ENCODE results near the gene TNNT2.

The TNNT2 gene

DNA sequence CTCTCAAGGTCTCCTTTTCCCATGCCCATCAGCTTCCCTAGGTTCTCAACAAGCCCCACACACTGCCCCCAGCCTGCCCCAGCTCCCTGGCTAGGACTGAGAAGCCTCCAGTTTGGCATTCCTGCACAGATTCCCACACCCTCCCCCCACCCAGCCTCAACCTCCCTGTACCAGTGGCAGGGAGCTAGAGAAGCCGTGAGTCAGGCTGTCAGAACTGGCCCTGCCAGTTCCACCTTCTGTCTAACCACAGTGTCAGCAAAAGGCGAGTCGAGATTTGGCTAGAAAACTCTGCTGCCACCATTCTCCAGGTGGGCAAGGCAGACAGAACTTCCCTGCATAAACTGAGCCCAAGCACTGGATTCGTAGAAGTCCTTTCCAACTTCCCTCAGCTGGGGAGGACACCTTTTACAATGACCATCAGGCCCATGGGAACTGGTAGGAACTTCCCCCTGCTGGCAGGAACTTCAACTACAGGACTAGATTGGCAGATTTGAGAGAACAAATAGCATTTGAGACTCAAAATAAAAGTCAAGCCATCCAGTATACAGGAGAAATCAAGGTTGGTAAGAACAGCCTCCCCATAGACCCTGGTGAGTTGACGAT is 31.0 kb downstream of the TNNT2 start:
- TF ChIP-seq, protein P1, sequence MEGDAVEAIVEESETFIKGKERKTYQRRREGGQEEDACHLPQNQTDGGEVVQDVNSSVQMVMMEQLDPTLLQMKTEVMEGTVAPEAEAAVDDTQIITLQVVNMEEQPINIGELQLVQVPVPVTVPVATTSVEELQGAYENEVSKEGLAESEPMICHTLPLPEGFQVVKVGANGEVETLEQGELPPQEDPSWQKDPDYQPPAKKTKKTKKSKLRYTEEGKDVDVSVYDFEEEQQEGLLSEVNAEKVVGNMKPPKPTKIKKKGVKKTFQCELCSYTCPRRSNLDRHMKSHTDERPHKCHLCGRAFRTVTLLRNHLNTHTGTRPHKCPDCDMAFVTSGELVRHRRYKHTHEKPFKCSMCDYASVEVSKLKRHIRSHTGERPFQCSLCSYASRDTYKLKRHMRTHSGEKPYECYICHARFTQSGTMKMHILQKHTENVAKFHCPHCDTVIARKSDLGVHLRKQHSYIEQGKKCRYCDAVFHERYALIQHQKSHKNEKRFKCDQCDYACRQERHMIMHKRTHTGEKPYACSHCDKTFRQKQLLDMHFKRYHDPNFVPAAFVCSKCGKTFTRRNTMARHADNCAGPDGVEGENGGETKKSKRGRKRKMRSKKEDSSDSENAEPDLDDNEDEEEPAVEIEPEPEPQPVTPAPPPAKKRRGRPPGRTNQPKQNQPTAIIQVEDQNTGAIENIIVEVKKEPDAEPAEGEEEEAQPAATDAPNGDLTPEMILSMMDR (IDR thresholded peaks at IDR 0.05): no peak
- no peak overlapping the region for H3K27ac ChIP-seq
- DNase-seq (ENCODE audit: low spot score): no peak
- H3K4me3 ChIP-seq: no peak overlapping the region

DNA sequence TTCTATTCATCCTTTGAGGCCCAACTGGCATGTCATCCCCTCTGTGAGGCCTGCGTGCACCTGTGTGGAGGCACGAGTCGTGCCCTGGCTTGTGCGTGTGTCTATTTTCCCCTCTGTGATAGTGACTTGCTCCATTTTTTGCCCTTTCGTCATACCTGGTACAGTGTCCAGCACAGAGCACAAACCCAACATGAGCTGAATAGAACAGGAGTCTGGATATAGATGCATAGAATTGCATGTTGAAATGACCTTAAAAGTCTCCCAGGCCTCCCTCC is 32.5 kb downstream of the TNNT2 start:
- no peak overlapping the region for H3K4me3 ChIP-seq
- no peak overlapping the region for H3K27ac ChIP-seq
- TF ChIP-seq, protein P1 (IDR thresholded peaks at IDR 0.05): no peak
- no peak for DNase-seq (ENCODE audit: low spot score)

GRCh38 chr1:201344206-201345080 is 33.0 kb downstream of the TNNT2 start:
- TF ChIP-seq, protein P1 (IDR thresholded peaks at IDR 0.05): no peak
- no peak overlapping the region for H3K4me3 ChIP-seq
- H3K27ac ChIP-seq: no peak overlapping the region
- DNase-seq (ENCODE audit: low spot score): no peak

DNA sequence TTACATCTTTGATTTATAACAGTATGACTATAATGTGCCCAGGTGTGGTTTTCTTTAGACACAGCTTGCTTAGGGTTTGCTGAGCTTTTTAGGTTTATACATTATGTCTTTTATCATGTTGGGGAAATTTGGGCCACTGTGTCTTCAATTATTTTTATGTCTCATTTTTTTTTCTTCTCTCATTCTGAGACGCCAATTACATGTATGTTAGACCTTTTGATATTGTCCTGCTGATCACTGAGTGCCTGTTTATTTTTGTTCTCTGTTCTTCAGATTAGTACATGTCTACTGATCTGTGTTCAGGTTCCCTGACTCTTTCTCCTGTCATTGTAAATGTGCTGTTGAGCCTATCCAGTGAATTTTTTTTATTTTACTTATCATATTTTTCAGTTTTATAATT is 36.1 kb downstream of the TNNT2 start:
- TF ChIP-seq, protein P1 (IDR thresholded peaks at IDR 0.05): no peak
- Histone ChIP-seq H3K4me3 (no peak overlapping the region), H3K27ac (no peak overlapping the region)
- DNase-seq (ENCODE audit: low spot score): no peak

GRCh38 chr1:201336711-201337450 is 40.6 kb downstream of the TNNT2 start:
- TF ChIP-seq, protein P1 (IDR thresholded peaks at IDR 0.05): no peak
- no peak overlapping the region for H3K4me3 ChIP-seq
- H3K27ac ChIP-seq: no peak overlapping the region
- no peak for DNase-seq (ENCODE audit: low spot score)

- TF ChIP-seq, protein P1 (IDR thresholded peaks at IDR 0.05): no peak
- H3K4me3 ChIP-seq: no peak overlapping the region
- DNase-seq (ENCODE audit: low spot score): no peak
- H3K27ac ChIP-seq: no peak overlapping the region
Measured at GRCh38 chr1:201335901-201336300, 41.6 kb downstream of the TNNT2 start.
